Mesenteric fat pad (tissue), 1 donor: ENCODE data around the gene MAN1B1. TPM values are rescaled to one million over a fixed set of nuclear protein-coding genes. Genes with fewer than 3 reads are reported as not detected.

Experiments
- DNase-seq: peaks from one replicate; pipeline ENCODE4 v3.0.0-alpha.2; 2020; ENCODE audit warnings: low spot score
- total RNA-seq: library from RNA; stranded (reverse); fragmentation: NEBNext Ultra II Directional; extraction: Animal tissue kit (Norgen Biotek cat#: 25700); gene quantifications from one replicate; pipeline ENCODE4 v1.2.1, GENCODE V29; 2021
- donor health status: DM: yes; HTN: yes; CAD: no.

MAN1B1 gene
- total RNA-seq, 1 donor from 2014 or later = 33.0 TPM

DNA sequence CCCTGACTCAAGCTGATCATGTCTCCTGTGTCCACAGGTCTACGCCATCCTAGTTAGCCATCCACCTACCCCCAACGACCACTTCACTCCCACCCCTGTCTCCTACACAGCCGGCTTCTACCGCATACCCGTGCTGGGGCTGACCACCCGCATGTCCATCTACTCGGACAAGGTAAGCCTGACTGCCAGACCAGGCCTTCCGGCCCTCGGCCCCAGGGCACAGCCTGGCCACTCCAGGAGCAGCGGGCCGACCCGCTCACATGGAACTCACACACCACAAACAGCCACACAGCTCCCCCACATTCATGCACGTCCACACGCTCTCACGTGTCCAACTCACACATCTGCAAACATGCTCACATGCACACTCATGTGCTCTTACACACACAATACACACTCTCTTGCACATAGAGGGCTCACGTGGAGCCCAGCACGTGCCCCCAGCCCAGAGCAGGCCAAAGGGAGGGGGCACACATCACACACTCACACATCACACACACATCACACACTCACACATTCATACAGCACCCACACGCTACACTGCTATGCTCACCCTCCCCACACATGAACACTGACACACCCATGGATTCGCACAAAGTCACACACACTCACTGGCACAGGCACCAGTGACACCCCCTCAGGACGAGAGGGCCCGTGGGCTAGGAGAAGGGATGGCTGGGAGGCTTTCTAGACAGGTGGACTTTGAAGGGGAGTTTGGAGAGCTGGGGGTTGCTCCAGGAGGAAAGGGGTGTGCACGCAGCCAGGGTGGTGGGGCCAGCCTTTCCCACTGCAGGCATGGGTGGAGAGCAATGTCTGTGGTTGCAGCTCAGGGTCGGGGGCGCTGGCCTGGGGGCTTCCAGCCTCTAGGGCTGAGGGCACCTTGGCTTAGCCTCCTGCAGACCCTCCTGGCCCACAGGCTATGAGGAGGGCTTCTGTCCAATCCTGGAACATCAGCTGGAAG, 55.5 kb downstream of the MAN1B1 start:
- DNase-seq = no peak

DNA sequence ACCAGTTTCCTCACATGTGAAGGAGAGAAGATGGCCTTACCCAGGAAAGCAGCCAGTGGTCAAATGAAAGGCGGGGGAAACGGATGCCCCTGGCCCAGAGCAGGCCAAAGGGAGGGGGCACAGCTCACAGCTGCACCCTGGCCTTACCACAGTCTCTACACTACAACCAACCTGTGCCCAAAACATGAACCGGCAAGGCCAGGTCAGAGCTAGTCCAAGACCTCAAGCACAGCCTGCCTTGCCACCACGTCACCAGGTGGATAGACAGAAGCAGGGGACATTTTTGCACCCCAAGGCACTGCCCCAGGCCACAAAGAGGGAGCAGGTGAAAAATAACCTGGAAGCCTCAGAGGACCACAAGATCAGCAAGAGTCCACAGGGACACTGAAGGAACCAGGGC, 56.7 kb downstream of the MAN1B1 start:
- no peak for DNase-seq

DNA sequence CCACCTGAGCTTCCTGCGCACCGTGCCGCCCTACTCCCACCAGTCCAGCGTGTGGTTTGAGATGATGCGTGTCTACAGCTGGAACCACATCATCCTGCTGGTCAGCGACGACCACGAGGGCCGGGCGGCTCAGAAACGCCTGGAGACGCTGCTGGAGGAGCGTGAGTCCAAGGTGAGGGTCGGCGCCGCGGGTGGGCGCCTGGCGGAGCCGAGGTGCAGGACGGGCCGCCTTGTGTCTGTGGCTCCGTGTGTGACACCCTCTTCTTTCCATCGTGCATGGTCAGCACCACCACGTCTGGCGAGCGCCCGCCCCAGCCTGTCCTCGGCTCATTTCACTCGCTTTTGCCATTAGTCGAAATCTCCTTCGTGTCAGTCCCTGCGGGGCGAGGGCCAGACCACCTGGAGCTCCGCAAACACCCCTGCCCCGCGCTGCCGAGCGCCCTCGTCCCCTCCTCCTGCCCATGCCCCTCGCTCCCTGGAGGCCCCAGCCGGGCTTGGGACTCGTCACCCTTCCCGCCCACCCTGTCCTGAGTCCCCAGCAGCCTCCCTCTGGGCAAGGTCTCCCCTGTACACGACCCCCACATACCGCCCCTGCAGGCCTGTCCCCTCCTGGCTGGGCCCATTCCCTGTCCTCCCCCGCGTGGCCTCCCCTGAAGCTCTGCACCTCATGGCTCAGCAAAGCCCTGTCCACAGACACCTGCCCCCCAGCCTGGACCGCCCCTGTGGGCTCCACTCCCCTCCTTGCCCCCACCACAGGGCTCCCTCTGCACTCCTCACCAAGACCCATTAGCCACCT, 59.1 kb downstream of the MAN1B1 start:
- no peak for DNase-seq

DNA sequence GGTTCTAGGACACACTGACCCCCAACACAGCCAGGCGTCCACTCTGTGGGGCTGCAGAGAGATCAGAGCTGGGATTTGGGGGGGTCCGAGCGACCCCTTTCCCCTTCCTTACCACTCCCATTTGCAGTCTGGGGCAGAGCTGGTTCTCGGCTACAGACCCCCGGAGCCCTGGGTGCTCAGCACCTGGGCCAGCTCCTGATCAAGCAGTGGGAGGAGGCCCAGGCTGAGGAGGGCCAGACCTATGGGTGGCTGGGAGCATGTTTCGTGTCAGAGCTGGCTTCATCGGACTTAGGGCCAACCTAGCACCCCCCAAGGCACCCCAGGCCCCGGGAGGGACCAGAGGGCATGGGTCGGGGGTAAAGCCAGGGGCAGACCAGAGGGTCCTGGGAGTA, 59.7 kb downstream of the MAN1B1 start:
- no peak for DNase-seq

DNA sequence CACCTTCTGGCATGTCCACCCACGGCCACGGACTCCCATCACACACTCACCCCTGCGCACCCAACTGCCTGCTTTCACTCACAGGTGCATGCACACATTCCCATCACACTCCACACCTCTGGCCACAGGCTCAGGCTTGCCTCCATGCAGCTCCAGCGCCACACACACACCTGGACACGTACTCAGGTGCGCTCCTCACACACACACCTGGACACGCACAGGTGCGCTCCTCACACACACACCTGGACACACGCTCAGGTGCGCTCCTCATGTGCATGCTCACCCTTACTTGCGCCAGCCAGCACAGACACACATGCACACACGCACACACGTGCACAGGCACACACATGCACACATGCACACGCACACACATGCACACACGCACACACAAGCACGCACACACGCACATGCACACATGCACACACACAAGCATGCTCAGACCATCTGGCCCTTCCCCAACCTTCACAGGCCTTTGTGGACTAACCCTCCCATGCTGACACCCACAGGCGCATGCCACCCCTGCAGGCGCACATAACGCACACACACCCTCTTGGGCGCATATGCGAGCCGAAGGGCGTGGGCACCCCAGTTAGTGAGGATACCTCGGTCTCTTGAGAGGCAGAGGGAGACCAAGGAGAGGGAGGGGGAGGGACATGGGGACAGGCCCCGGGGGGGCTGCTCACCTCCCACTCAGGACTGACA, 60.5 kb downstream of the MAN1B1 start:
- DNase-seq = no peak

DNA sequence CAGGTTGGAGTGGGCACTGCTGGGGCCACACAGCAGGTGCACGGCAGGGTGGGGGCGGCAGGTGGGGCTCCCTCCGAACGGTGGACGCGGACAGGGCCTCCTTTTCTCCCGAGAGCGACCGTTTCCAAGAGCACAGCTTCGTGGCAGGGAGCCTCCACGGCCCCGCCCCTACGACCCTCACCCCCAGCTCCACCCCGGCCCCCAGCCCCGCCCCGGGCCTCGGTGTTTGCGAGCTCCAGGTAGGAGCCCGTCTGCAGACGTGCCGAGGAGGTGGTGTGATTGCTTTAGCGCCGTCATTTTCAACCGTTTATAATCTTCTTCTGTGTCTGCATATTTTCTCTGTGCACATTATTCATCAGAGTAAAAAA, 61.0 kb downstream of the MAN1B1 start:
- no peak for DNase-seq

DNA sequence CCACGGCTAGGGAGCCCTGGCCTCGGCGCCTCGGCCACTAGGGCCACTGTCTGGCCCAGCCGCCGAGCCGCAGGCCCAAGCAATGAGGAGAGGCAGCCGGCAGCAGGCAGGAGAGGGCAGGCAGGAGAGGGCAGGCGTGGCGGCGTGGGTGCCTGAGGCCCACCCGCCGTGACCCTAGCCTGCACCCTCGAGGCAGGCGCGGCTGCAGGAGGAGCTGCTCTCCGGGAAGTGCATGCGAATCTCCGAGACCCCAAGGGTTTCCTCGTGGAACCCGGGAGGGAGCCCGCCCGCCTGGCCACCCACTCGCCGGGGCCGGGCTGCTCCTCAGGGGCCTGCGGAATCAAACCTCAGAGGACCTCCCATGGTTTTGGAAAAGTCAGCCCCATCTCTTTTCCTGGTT, 61.5 kb downstream of the MAN1B1 start:
- DNase-seq = no peak

DNA sequence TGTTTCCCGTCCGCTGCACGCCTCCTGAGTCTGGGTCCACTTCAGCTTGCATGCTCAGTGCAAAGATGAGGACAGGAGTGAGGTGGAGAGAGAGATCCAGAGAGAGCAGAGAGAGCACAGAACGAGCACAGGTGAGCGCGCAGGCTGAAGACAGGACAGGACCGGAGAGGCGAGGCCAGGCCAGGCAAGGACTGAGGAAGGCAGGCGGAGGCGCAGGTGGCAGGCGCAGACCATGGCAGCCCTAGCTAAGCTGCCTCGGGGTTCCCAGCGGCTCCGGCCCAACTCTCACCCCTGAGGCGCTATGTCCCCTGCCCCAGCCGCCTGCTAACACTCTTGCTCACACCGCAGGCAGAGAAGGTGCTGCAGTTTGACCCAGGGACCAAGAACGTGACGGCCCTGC, 61.9 kb downstream of the MAN1B1 start:
- DNase-seq = no peak

DNA sequence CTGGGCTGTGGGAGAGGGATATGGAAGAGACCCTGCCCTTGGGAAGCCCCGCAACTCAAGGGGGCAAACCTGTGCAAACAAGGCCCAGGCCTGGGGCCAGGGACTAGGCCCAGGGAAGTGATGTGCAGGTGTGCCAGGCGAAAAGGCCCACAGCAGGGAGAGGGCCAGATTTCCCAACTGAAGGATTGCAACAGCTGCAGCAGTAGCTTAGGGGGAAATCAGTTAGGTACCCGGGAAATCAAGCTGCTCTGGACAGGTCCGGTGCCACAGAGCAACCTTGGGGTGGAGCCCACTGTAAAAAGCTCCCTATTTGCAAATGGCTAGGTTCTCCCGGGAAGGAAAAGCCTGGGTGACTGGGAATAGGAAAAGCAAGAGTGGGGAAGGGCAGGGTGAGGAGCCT, 62.6 kb downstream of the MAN1B1 start:
- no peak for DNase-seq

DNA sequence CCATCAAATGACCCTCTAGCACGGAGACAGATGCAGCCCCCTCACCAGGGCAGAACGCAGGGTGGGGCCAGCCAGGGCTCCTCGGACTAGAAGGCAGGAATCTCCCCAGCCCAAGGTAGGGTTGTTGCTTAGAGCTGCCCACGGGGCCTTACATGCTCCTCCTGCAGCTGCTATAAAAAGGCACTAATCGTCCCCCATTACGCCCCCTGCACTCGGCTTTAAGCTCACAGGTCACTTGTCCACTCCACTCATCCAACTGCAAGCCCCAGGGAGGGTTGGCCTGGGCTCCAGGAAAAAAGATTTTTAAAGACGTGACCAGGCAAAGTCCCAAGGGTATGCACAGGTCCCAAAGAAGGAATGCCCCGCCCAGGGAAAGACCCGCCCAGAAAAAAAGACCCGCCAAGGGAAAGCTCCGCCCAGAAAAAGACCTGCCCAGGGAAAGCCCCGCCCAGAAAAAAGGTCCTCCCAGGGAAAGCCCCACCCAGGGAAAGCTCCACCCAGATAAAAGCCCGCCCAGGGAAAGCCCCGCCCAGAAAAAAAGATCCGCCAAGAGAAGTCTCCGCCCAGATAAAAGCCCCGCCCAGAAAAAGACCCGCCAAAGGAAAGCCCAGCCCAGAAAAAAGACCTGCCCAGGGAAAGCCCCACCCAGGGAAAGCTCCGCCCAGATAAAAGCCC, 63.3 kb downstream of the MAN1B1 start:
- no peak for DNase-seq

DNA sequence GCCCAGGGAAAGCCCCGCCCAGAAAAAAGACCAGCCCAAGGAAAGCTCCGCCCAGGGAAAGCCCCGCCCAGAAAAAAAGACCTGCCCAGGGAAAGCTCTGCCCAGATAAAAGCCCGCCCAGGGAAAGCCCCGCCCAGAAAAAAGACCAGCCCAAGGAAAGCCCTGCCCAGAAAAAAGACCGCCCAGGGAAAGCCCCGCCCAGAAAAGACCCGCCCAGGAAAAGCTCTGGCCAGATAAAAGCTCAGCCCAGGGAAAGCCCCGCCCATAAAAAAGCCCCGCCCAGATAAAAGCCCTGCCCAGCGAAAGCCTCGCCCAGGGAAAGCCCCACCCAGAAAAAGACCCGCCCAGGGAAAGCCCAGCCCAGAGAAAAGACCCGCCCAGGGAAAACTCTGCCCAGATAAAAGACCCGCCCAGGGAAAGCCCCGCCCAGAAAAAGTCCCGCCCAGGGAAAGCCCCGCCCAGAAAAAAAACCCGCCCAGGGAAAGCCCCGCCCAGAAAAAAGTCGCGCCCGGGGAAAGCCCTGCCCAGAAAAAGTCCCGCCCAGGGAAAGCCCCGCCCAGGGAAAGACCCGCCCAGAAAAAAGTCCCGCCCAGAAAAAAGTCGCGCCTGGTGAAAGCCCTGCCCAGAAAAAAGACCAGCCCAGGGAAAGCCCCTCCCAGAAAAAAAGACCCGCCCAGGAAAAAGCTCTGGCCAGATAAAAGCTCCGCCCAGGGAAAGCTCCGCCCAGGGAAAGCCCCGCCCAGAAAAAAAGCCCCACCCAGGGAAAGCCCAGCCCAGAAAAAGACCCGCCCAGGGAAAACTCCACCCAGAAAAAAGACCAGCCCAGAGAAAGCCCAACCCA, 64.1 kb downstream of the MAN1B1 start:
- no peak for DNase-seq

DNA sequence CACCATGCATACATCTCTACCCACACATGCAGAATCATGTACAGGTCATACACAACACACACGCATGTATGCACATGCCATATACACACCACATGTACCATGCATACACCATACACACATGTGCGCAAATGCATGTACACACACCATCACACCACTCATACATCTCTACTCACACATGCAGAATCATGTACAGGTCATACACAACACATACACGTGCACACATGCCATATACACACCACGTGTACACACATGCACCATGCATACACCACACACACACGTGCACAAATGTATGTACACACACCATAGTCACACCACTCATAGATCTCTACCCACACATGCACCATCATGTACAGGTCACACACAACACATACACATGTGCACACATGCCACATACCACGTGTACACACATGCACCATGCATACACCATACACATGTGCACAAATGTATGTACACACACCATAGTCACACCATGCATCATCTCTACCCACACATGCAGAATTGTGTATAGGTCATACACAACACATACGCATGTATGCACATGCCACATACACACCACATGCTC, 66.1 kb downstream of the MAN1B1 start:
- DNase-seq = no peak

DNA sequence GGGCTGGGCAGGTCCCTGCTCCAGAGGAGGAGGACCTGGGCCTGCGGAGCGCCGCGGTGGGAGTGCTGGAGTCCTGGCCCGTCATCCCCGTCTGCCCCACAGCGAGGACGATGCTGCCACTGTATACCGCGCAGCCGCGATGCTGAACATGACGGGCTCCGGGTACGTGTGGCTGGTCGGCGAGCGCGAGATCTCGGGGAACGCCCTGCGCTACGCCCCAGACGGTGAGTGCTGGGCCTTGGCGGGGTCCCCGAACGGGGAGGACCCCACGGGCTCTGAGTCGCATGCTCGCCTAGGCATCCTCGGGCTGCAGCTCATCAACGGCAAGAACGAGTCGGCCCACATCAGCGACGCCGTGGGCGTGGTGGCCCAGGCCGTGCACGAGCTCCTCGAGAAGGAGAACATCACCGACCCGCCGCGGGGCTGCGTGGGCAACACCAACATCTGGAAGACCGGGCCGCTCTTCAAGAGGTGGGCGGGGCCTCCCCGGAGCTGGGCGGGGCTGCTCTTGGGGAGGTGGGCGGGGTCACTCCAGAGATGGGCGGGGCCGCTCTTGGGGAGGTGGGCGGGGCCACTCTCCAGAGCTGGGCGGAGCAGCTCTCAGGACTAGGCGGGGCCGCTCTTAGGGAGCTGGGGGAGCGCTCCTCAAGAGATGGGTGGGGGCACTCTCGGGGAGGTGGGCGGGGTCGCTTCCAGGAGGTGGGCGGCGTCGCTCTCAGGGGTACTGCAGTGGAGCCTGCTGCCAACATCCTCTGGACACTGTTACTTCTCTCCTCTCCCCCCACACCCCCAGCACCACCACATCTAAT, 70.0 kb downstream of the MAN1B1 start:
- no peak for DNase-seq

DNA sequence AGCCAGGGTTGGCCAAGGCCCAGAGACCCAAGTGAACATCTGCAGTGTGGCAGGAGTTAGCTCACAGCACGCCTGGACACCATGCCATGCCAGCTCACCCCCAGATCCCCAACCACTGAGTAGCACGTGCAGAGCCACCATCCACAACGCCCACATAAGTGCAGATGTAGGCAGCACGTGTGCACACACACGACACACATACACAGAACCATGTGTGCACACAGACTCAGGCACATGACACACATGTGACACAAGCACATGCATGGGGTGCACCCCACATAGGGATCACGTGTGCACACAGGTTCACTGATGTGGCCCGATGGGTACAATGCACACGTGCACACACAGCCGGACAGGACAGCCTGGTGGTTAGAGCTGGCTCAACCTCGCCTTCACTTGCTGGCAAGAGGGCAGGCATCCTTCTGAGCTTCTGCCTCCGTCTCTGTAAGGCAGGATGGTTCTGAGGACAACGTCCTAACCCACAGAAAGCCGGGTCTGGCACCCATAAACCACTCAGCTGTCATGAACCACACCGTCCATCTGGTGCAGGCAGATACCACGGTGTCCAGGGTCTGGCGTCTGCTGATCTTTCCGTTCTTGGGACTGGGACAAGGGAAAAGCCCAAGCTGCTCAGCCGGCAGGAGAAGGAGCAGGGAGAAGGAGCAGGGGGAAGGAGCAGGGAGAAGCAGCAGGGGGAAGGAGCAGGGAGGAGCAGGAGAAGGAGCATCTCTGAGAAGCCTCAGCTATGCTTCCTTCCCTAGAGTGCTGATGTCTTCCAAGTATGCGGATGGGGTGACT, 71.0 kb downstream of the MAN1B1 start:
- no peak for DNase-seq

DNA sequence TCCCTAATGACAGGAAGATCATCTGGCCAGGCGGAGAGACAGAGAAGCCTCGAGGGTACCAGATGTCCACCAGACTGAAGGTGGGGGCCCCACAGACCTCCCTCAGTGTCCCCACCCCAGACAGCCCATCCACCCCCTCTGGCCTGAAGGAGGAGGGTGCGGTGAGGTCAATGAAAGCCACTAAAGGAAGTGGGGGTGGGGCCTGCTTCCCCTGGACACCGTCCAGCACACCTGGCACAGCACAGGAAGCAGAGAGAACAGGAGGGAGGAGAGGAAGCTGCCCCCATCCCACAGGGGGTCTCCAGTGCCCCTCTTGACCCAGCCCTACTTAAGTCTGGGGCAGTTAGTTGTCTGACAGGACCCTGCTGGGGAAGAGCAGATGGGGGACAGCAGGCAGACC, 71.8 kb downstream of the MAN1B1 start:
- DNase-seq = no peak
